Osteoblast (primary cell): ENCODE data around the gene EHF. TPM values are rescaled to one million over a fixed set of nuclear protein-coding genes. Genes with fewer than 3 reads are reported as not detected.

ENCODE experiments used
- DNase-seq: peaks from one replicate; pipeline ENCODE4 v3.0.0; 2011; ENCODE audit warnings: low spot score, mixed read lengths; ENCODE audit not compliant: insufficient read length; ENCODE audit errors: missing footprints
- H2AFZ ChIP-seq: 2 replicates; pipeline ENCODE4 v1.6.0; 2011; ENCODE audit warnings: mild to moderate bottlenecking, low read length
- H3K27ac ChIP-seq: 2 replicates; pipeline ENCODE4 v1.5.1; 2011; ENCODE audit warnings: mild to moderate bottlenecking, low read depth, low read length, moderate library complexity
- H3K27me3 ChIP-seq: 2 replicates; pipeline ENCODE4 v1.6.0; 2012; ENCODE audit warnings: mild to moderate bottlenecking, control low read depth, inconsistent platforms, low read length, moderate library complexity; ENCODE audit not compliant: insufficient read depth
- H3K36me3 ChIP-seq: 2 replicates; pipeline ENCODE4 v1.5.1; 2011; ENCODE audit warnings: mild to moderate bottlenecking, low read length, control low read depth, moderate library complexity; ENCODE audit not compliant: insufficient read depth
- H3K4me1 ChIP-seq: 2 replicates; pipeline ENCODE4 v1.5.1; 2011; ENCODE audit warnings: mild to moderate bottlenecking, low read length, control low read depth, moderate library complexity; ENCODE audit not compliant: insufficient read depth
- H3K4me2 ChIP-seq: 2 replicates; pipeline ENCODE4 v1.6.0; 2011; ENCODE audit warnings: mild to moderate bottlenecking, low read length; ENCODE audit not compliant: insufficient read depth
- H3K4me3 ChIP-seq: fragments of 200-600 bp; sonication (generic); 3 replicates; pipeline ENCODE4 v1.5.1; 2012; ENCODE audit warnings: mild to moderate bottlenecking, low read length, inconsistent platforms; ENCODE audit not compliant: insufficient read depth
- H3K79me2 ChIP-seq: 2 replicates; pipeline ENCODE4 v1.6.0; 2012; ENCODE audit warnings: mild to moderate bottlenecking, low read length, control low read depth, inconsistent platforms; ENCODE audit not compliant: insufficient read depth
- H3K9me3 ChIP-seq: 2 replicates; pipeline ENCODE4 v1.5.1; 2011; ENCODE audit warnings: low read depth, low read length, control low read depth
- H4K20me1 ChIP-seq: 2 replicates; pipeline ENCODE4 v1.6.0; 2012; ENCODE audit warnings: mild to moderate bottlenecking, low read length, control low read depth; ENCODE audit not compliant: insufficient read depth
- total RNA-seq: library from RNA; depleted of rRNA; stranded (reverse); fragments of >200 nt; gene quantifications from 2 replicates; pipeline ENCODE4 v1.2.3, GENCODE V29; 2012
- TF ChIP-seq, protein P1 (sequence below): IDR thresholded peaks from 2 replicates; pipeline ENCODE4 v1.5.1; 2011; ENCODE audit warnings: mild to moderate bottlenecking, low read depth, low read length, moderate library complexity; ENCODE audit errors: extremely low read depth

The EHF gene
- total RNA-seq, 1 donor = not detected

DNA sequence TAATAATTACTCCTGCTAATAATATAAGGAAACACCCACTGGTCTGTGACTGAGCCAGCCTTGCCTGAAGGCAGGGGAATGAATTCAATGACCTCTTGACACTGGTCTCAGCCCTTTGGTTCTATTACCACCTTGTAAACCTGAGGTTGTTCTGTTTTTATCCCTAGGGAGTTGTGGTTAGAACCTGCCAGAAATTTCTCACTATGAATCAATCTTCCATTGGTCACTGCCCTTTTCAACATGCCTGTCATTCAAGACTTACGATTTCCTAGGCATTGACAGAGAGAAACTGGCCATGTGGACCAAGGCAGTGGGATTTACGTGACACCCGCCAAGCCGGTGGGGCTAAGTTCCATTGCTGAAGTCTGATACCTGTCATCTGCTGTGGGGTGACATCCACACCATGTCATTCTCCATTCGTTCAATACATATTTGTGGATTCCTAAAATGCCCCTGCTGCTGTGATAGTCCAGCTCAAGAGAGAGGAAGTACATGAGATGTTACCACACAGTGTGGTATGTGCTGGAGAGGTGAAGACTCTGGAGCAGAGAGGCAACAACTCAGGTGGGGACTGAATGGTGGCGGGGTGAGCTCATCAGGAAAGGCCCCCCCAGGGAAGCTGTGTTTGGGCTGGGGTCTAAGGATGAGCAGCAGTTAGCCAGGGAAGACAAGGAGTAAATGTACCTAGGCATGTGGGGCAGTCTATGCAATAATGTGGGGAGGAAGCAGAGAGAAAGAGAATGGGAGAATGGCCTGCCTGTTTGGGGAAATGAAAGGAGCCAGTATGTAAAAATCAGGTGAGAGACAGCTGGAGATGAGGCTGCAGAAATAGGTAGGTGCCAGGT lies 15.2 kb upstream of the EHF start:
- Histone ChIP-seq H4K20me1 (no peaks in the 10 kb centered on the region), H3K79me2 (no peaks in the 10 kb centered on the region), H3K36me3 (no peaks in the 10 kb centered on the region), H3K4me1 (peaks cover 7% of the 10 kb centered on the region), H3K27ac (no peak overlapping the region), H3K9me3 (no peaks in the 10 kb centered on the region), H2AFZ (no peak overlapping the region), H3K27me3 (no peaks in the 10 kb centered on the region), H3K4me3 (no peak overlapping the region), H3K4me2 (no peak overlapping the region)
- DNase-seq = no peak
- TF ChIP-seq, protein P1, sequence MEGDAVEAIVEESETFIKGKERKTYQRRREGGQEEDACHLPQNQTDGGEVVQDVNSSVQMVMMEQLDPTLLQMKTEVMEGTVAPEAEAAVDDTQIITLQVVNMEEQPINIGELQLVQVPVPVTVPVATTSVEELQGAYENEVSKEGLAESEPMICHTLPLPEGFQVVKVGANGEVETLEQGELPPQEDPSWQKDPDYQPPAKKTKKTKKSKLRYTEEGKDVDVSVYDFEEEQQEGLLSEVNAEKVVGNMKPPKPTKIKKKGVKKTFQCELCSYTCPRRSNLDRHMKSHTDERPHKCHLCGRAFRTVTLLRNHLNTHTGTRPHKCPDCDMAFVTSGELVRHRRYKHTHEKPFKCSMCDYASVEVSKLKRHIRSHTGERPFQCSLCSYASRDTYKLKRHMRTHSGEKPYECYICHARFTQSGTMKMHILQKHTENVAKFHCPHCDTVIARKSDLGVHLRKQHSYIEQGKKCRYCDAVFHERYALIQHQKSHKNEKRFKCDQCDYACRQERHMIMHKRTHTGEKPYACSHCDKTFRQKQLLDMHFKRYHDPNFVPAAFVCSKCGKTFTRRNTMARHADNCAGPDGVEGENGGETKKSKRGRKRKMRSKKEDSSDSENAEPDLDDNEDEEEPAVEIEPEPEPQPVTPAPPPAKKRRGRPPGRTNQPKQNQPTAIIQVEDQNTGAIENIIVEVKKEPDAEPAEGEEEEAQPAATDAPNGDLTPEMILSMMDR = no peak

DNA sequence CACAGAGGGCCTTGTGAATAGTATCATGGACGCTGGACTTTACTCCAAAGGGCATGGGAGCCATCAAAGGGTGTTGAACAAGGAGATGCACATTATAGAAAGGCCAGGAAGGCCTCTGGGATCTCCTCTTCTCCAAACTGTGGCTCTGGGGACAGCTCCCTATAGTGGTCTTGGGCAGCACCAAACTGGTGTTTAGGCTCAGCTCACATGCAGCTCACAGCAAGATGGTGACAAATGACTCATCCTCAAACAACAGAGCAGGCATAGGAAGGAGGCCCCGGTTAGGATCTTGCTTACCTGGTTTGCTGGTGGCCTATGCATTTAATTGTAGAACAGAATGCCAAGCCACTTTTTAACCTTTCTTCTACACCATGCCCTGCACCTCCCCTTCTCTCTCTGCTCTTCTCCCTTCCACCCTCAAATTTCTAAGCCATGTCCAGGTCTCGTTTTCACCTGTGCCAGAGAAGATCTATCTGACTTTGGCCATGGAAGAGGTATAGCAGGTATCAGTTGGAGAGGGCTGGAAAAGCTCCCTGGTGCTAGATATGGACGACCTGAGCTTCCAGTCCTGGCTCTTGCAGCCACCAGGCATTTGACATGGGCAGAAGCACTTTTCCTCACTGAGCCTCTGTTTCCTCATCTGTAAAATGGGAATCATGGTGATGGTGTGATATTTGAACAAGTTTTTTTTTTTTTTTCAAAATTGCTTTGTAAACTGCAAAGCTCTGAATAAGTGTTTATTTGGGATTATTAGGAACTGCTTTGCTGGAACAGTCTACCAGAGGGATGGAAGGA lies 14.4 kb upstream of the EHF start:
- Histone ChIP-seq H3K4me2 (no peak overlapping the region), H4K20me1 (no peaks in the 10 kb centered on the region), H3K9me3 (no peaks in the 10 kb centered on the region), H3K36me3 (no peaks in the 10 kb centered on the region), H2AFZ (no peak overlapping the region), H3K4me1 (no peaks in the 10 kb centered on the region), H3K27me3 (no peaks in the 10 kb centered on the region), H3K79me2 (no peaks in the 10 kb centered on the region), H3K4me3 (no peak overlapping the region), H3K27ac (no peak overlapping the region)
- TF ChIP-seq, protein P1 = no peak
- no peak for DNase-seq

DNA sequence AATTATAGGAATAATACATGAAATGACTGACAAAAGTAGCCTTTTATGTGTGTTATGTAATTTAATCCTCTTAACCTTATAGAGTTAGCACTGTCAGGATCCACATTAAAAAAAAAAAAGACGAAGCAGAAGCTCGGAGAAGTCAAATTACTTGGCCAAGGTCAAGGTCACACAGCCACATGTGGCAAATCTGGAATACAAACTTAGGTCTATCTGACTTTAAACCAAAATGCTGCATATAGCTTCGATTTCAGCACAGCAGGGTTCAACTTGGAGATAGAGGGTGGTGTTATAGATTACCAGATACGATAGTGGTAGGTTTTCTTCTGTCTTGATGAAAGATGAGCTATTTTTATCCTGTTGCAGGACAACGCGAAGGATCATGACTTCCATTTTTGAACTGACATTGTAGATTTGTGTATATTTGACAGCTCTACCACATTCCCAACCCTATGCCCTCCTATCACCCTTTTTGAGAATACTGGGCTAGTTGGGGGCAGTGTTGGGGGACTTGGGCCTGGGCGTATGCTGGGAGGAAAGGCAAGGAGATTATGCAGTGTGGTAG lies 11.6 kb upstream of the EHF start:
- Histone ChIP-seq H3K27ac (no peak overlapping the region), H3K27me3 (no peaks in the 10 kb centered on the region), H3K36me3 (no peaks in the 10 kb centered on the region), H2AFZ (no peak overlapping the region), H3K79me2 (no peaks in the 10 kb centered on the region), H3K4me2 (no peak overlapping the region), H4K20me1 (no peaks in the 10 kb centered on the region), H3K9me3 (no peaks in the 10 kb centered on the region), H3K4me1 (peaks cover 3% of the 10 kb centered on the region), H3K4me3 (no peak overlapping the region)
- DNase-seq = no peak
- TF ChIP-seq, protein P1 = no peak

DNA sequence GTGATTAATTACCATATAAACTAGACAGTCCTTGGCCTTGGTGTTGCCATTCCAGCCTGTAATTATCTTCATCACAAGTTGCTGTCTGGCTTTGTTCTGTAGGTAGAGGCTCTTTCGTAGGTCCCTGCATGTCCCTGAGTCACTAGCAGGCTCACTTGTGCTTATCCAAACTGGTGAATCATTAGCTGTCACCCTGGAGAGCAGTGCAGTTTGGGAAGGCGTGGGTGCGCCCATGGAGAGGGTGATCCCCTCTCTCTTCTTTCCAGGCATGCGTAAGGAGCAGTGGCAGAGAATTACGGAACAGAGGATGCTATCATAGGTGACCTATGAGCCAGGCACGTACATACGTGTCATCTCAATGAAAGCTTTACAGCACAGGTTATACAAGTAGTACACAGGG lies 11.0 kb upstream of the EHF start:
- TF ChIP-seq, protein P1 = no peak
- H3K4me1 ChIP-seq = peaks cover 7% of the 10 kb centered on the region
- no peak for DNase-seq
- no peaks in the 10 kb centered on the region for H3K79me2 ChIP-seq
- no peak overlapping the region for H3K4me3 ChIP-seq
- H3K9me3 ChIP-seq = no peaks in the 10 kb centered on the region
- H4K20me1 ChIP-seq = no peaks in the 10 kb centered on the region
- no peak overlapping the region for H2AFZ ChIP-seq
- H3K36me3 ChIP-seq = no peaks in the 10 kb centered on the region
- H3K27me3 ChIP-seq = no peaks in the 10 kb centered on the region
- H3K27ac ChIP-seq = no peak overlapping the region
- H3K4me2 ChIP-seq = no peak overlapping the region
